Kidney (tissue), 14 donors: ENCODE measurements around the gene CHRNA1. TPM values are rescaled to one million over a fixed set of nuclear protein-coding genes. Genes with fewer than 3 reads are reported as not detected.

Source experiments
- DNase-seq, 5 donors: peaks; one replicate each; pipeline ENCODE4 v3.0.0-alpha.2; 2013 to 2020
- FAIRE-seq: peaks from 2 replicates; lab custom pipeline; 2012; peaks lifted over from hg19 to GRCh38; lab: Jason Lieb, UNC
- H3K27ac ChIP-seq, 2 donors: one replicate each; pipeline ENCODE4 v1.7.0; 2013; ENCODE audit warnings: low read depth in 2 of 2, low read length in 2 of 2, inconsistent platforms in 1 of 2
- H3K27me3 ChIP-seq: one replicate; pipeline ENCODE4 v1.7.1; 2013; ENCODE audit warnings: low read length, inconsistent platforms; ENCODE audit not compliant: control insufficient read depth, insufficient read depth
- H3K36me3 ChIP-seq, 3 donors: one replicate each; pipeline versions ENCODE4 v1.7.0 to v1.7.1; 2013; ENCODE audit warnings: low read length in 3 of 3, control low read depth in 1 of 3, inconsistent platforms in 1 of 3; ENCODE audit not compliant: insufficient read depth in 3 of 3, control insufficient read depth in 2 of 3
- H3K4me1 ChIP-seq, 3 donors: one replicate each; pipeline versions ENCODE4 v1.7.0 to v1.7.1; 2013; ENCODE audit warnings: low read length in 3 of 3, inconsistent platforms in 1 of 3, low read depth in 1 of 3; ENCODE audit not compliant: control insufficient read depth in 2 of 3, insufficient read depth in 2 of 3
- H3K4me3 ChIP-seq, 3 donors: one replicate each; pipeline versions ENCODE4 v1.7.0 to v1.8.1; 2013; ENCODE audit warnings: low read length in 3 of 3, control low read depth in 1 of 3, inconsistent platforms in 1 of 3
- H3K9ac ChIP-seq, 3 donors: one replicate each; pipeline versions ENCODE4 v1.7.0 to v1.7.1; 2013; ENCODE audit warnings: low read length in 3 of 3, control low read depth in 1 of 3, inconsistent platforms in 1 of 3
- H3K9me3 ChIP-seq, 3 donors: one replicate each; pipeline versions ENCODE4 v1.7.0 to v1.7.1; 2013; ENCODE audit warnings: low read length in 3 of 3, control low read depth in 1 of 3, inconsistent platforms in 1 of 3; ENCODE audit not compliant: control insufficient read depth in 2 of 3, insufficient read depth in 1 of 3
- intact Hi-C: fragments of 100-400 bp; cut with DNase I; formaldehyde crosslinking; loops from one replicate; pipeline ENCODE4 v1.11.1; 2022
- polyA plus RNA-seq: library from polyadenylated mRNA; stranded (reverse); fragments of 350-450 nt; fragmentation: Illumina TruSeq; extraction: RNeasy Lipid Tissue Mini Kit (QIAGEN cat#74804); gene quantifications from one replicate; pipeline ENCODE4 v1.2.3, GENCODE V29; 2014; ENCODE audit warnings: low read depth, low replicate concordance; ENCODE audit not compliant: insufficient read depth
- total RNA-seq: library from RNA; stranded (reverse); fragmentation: NEBNext Ultra II Directional; extraction: Animal tissue kit (Norgen Biotek cat#: 25700); gene quantifications from one replicate; pipeline ENCODE4 v1.2.1, GENCODE V29; 2021
- TF ChIP-seq, protein P1 (sequence below): IDR thresholded peaks from 3 replicates; pipeline ENCODE4 v1.5.1; 2012; ENCODE audit warnings: mild to moderate bottlenecking, moderate library complexity, borderline replicate concordance; ENCODE audit not compliant: insufficient read depth; ENCODE audit errors: extremely low read depth
- donor health status: control.
- donor health status: control.
- donor health status: control.
- donor health status: control.
- donor health status: control.
- donor health status: DM: yes; HTN: yes; CAD: no.
- donor health status: Normal renal cell carcinoma (clear cell type).

The CHRNA1 gene
- total and polyA plus RNA-seq, 2 donors from 2014 or later = not detected

DNA sequence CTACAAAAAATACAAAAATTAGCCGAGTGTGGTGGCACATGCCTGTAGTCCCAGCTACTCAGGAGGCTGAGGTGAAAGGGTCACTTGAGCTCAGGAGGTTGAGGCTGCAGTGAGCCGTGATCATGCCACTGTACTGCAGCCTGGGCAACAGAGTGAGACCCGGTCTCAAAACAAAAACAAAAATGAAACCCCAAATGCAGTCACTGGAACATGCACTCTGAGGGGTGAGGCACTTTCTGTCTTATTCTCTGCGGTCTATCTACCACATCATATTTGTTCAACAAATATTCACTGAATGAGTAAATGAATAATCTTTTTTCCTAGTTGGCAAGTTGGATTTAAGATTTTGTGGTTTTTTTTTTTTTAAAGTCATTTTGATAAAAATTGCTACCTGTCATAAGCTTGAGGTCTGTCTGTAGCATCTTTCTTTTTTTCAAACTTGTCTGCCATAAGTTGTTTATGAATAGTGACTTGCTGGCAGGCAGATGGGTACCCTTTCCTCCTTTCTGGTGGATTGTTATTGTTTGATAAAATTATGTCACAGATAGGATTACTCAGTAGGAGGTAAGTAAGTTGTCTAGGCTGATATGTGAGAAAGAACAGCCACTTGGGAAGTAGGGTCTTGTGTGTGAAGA lies 11.8 kb downstream of the CHRNA1 start:
- intact Hi-C loops = no loop called here
- no peak overlapping the region for H3K9ac ChIP-seq
- H3K4me1 ChIP-seq = no peaks in the 10 kb centered on the region
- DNase-seq = no peak
- H3K9me3 ChIP-seq = no peaks in the 10 kb centered on the region
- H3K4me3 ChIP-seq = no peak overlapping the region
- H3K27ac ChIP-seq = no peak overlapping the region
- no peak for FAIRE-seq
- H3K36me3 ChIP-seq = no peaks in the 10 kb centered on the region
- TF ChIP-seq, protein P1, sequence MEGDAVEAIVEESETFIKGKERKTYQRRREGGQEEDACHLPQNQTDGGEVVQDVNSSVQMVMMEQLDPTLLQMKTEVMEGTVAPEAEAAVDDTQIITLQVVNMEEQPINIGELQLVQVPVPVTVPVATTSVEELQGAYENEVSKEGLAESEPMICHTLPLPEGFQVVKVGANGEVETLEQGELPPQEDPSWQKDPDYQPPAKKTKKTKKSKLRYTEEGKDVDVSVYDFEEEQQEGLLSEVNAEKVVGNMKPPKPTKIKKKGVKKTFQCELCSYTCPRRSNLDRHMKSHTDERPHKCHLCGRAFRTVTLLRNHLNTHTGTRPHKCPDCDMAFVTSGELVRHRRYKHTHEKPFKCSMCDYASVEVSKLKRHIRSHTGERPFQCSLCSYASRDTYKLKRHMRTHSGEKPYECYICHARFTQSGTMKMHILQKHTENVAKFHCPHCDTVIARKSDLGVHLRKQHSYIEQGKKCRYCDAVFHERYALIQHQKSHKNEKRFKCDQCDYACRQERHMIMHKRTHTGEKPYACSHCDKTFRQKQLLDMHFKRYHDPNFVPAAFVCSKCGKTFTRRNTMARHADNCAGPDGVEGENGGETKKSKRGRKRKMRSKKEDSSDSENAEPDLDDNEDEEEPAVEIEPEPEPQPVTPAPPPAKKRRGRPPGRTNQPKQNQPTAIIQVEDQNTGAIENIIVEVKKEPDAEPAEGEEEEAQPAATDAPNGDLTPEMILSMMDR = no peak
- H3K27me3 ChIP-seq = no peaks in the 10 kb centered on the region

GRCh38 chr2:174750923-174751441 lies 13.3 kb downstream of the CHRNA1 start:
- no peak for FAIRE-seq
- Histone ChIP-seq H3K9me3 (no peaks in the 10 kb centered on the region), H3K27me3 (no peaks in the 10 kb centered on the region), H3K36me3 (no peaks in the 10 kb centered on the region), H3K9ac (no peak overlapping the region), H3K27ac (no peak overlapping the region), H3K4me3 (no peak overlapping the region), H3K4me1 (no peaks in the 10 kb centered on the region)
- TF ChIP-seq, protein P1 = no peak
- intact Hi-C loops = no loop called here
- no peak for DNase-seq

- TF ChIP-seq, protein P1 = no peak
- FAIRE-seq (no peak), DNase-seq (no peak)
- H3K9me3 ChIP-seq = no peaks in the 10 kb centered on the region
- H3K4me1 ChIP-seq = no peaks in the 10 kb centered on the region
- no peak overlapping the region for H3K27ac ChIP-seq
- H3K27me3 ChIP-seq = no peaks in the 10 kb centered on the region
- H3K9ac ChIP-seq = no peak overlapping the region
- H3K36me3 ChIP-seq = no peaks in the 10 kb centered on the region
- intact Hi-C loops = no loop called here
- H3K4me3 ChIP-seq = no peak overlapping the region
Observed at GRCh38 chr2:174749793-174750192, 14.5 kb downstream of the CHRNA1 start.
